Body of pancreas (tissue), 4 donors: ENCODE measurements around the gene CETP. TPM values are rescaled to one million over a fixed set of nuclear protein-coding genes. Genes with fewer than 3 reads are reported as not detected.

Experiments used
- ATAC-seq: fragments of 150-250 bp; one replicate; pipeline ENCODE4 v1.9.1; 2016
- DNase-seq, 4 donors: peaks; one replicate each; pipeline ENCODE4 v3.0.0-alpha.2; 2019
- H3K27ac ChIP-seq, 4 donors: fragments of 200-600 bp; sonication (generic); 1 replicate in 3 of 4; 2 replicates in 1 of 4; pipeline versions ENCODE4 v1.5.1 to v1.6.1; 2016 to 2019; ENCODE audit warnings: mild to moderate bottlenecking in 1 of 4, mixed read lengths in 1 of 4, moderate library complexity in 1 of 4
- H3K27me3 ChIP-seq, 2 donors: fragments of 200-600 bp; sonication (generic); one replicate each; pipeline ENCODE4 v1.6.0; 2016; ENCODE audit warnings: mild to moderate bottlenecking in 1 of 2
- H3K36me3 ChIP-seq, 2 donors: fragments of 200-600 bp; sonication (generic); replicated peaks in 1 of 2; 2 replicates each; pipeline ENCODE4 v1.5.1; 2016; ENCODE audit warnings: low read depth in 2 of 2; ENCODE audit not compliant: insufficient read depth in 1 of 2
- H3K4me1 ChIP-seq: fragments of 200-600 bp; sonication (generic); one replicate; pipeline ENCODE4 v1.6.0; 2016
- H3K4me3 ChIP-seq, 2 donors: fragments of 200-600 bp; sonication (generic); 1 replicate in 1 of 2; 2 replicates in 1 of 2; pipeline ENCODE4 v1.5.1; 2016 to 2019
- H3K9me3 ChIP-seq, 3 donors: fragments of 200-600 bp; sonication (generic); 1 replicate in 2 of 3; 2 replicates in 1 of 3; pipeline ENCODE4 v1.5.1; 2016
- CTCF ChIP-seq, 7 experiments: fragments of 450-650 bp in 4 of 7; fragments of 200-600 bp in 3 of 7; sonication (generic) in 3 of 7; IDR thresholded peaks; one replicate each; pipeline ENCODE4 v1.5.1; 2016 to 2019; ENCODE audit warnings: antibody characterized with exemption in 7 of 7
- POLR2A ChIP-seq, 3 donors: fragments of 450-650 bp; IDR thresholded peaks; one replicate each; pipeline ENCODE4 v1.6.1; 2016; ENCODE audit warnings: antibody characterized with exemption in 3 of 3, mild to moderate bottlenecking in 2 of 3
- WGBS, 2 donors: methylation state at CpG; one replicate each; pipeline ENCODE4 v1.1.5; 2017; 5-methylcytosine and 5-hydroxymethylcytosine counted together
- intact Hi-C: fragments of 100-400 bp; cut with DNase I; formaldehyde crosslinking; loops from one replicate; pipeline ENCODE4 v1.15.1; 2023
- total RNA-seq, 2 donors: library from RNA; depleted of rRNA; stranded (reverse); fragments of >200 nt; gene quantifications; one replicate each; pipeline ENCODE4 v1.1.0, GENCODE V29; 2016

Gene CETP
- total RNA-seq, 2 donors from 2014 or later, result 0.66 TPM; not detected in 1

DNA sequence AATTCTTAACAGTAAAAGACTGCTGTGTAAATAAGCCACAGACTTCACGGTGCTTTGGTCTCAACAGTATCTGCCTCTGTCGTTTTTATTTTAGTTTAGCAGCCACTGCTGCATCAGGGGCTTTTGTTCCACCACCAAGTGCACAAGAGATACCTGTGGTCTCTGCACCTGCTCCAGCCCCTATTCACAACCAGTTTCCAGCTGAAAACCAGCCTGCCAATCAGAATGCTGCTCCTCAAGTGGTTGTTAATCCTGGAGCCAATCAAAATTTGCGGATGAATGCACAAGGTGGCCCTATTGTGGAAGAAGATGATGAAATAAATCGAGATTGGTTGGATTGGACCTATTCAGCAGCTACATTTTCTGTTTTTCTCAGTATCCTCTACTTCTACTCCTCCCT, 21.9 kb upstream of the CETP start:
- peak overlapping the region in 2 of 4 donors; percentile 31 to 57 for H3K27ac ChIP-seq
- WGBS, 2 donors, result 30 to 51% methylated on average over 4 of the region's 4 CpGs
- H3K4me3 ChIP-seq, result no peak overlapping the region
- intact Hi-C loops, result no loop called here
- no peak for DNase-seq
- ATAC-seq, result no peak
- TF ChIP-seq CTCF (IDR thresholded peaks at IDR 0.05), result no peak
- no peak for TF ChIP-seq POLR2A (IDR thresholded peaks at IDR 0.05)
- H3K9me3 ChIP-seq, result no peaks in the 10 kb centered on the region
- H3K4me1 ChIP-seq, result peaks cover 92% of the 10 kb centered on the region
- no peaks in the 10 kb centered on the region for H3K27me3 ChIP-seq
- peaks cover 43 to 56% of the 10 kb centered on the region in 2 donors for H3K36me3 ChIP-seq

- Histone ChIP-seq H3K4me1 (peaks cover 93% of the 10 kb centered on the region), H3K27me3 (no peaks in the 10 kb centered on the region), H3K4me3 (no peak overlapping the region), H3K36me3 (peaks cover 43 to 60% of the 10 kb centered on the region in 2 donors), H3K27ac (peak overlapping the region; percentile 9 to 52 (median 36)), H3K9me3 (no peaks in the 10 kb centered on the region)
- intact Hi-C loops, result no loop called here
- no peak for TF ChIP-seq CTCF (IDR thresholded peaks at IDR 0.05)
- TF ChIP-seq POLR2A (IDR thresholded peaks at IDR 0.05), result no peak
- ATAC-seq, result no peak
- no peak for DNase-seq
- 38 to 39% methylated on average over 2 of the region's 2 CpGs for WGBS, 2 donors
These were observed 20.7 kb upstream of the CETP start for GRCh38 chr16:56941092-56941491.

DNA sequence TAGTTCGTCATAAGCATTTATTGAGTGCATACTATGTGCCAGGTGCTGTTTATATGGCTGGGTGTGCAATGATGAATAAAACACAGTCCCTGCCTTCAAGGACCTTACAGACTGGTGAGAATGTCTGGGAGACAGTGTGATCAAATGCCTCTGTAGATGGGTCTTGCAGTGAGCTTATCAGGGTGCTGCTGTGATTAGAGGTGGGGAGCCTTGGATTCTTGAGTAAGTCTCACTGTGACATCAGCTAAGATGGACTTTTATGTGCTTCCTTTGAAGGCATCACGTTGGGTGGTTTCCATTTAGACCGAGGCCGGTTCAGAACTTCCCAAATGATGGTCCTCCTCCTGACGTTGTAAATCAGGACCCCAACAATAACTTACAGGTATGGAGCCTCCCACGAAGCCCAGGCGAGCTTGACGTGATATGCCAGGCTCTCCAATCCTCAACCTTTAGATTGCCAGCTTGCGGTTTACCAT, 19.9 kb upstream of the CETP start:
- Histone ChIP-seq H3K4me3 (no peak overlapping the region), H3K4me1 (peaks cover 94% of the 10 kb centered on the region), H3K36me3 (peaks cover 43 to 58% of the 10 kb centered on the region in 2 donors), H3K27me3 (no peaks in the 10 kb centered on the region), H3K27ac (no peak overlapping the region), H3K9me3 (no peaks in the 10 kb centered on the region)
- ATAC-seq (no peak), DNase-seq (no peak)
- 29 to 57% methylated on average over 9 of the region's 9 CpGs for WGBS, 2 donors
- intact Hi-C loops, result no loop called here
- peak in 2 of 3 donors; percentile 0 to 18 for TF ChIP-seq POLR2A (IDR thresholded peaks at IDR 0.05)
- no peak for TF ChIP-seq CTCF (IDR thresholded peaks at IDR 0.05)

GRCh38 chr16:56943761-56944375, 17.9 kb upstream of the CETP start:
- Histone ChIP-seq H3K27me3 (no peaks in the 10 kb centered on the region), H3K9me3 (no peaks in the 10 kb centered on the region), H3K4me3 (no peak overlapping the region), H3K27ac (peak overlapping the region in 3 of 4 donors; percentile 12 to 82 (median 66)), H3K4me1 (peaks cover 77% of the 10 kb centered on the region), H3K36me3 (peaks cover 29 to 51% of the 10 kb centered on the region in 2 donors)
- whole genome bisulfite sequencing, 2 donors, result 38 to 46% methylated on average over 6 of the region's 6 CpGs
- DNase-seq, result no peak
- intact Hi-C loops, result no loop called here
- no peak for TF ChIP-seq CTCF (IDR thresholded peaks at IDR 0.05)
- TF ChIP-seq POLR2A (IDR thresholded peaks at IDR 0.05), result no peak
- ATAC-seq, result no peak
